Measurements from ENCODE around the gene AAR2.

GRCh38 chr20:36231331-36231730, 4.9 kb upstream of the AAR2 start:
- TF ChIP-seq CTCF (IDR thresholded peaks at IDR 0.05) (no peak), POLR2A (IDR thresholded peaks at IDR 0.05) (no peak), EP300 (IDR thresholded peaks at IDR 0.05; ENCODE audit: low read depth) (no peak)

Data from transverse colon (tissue), 3 donors.